SH-SY5Y (cell line): Measurements from ENCODE around the gene C2CD2L.

Experiments used
- GATA2 ChIP-seq: IDR thresholded peaks from 2 replicates; pipeline ENCODE4 v1.6.1; 2011; ENCODE audit warnings: mild to moderate bottlenecking, low read depth, low read length
- GATA3 ChIP-seq: IDR thresholded peaks from 2 replicates; pipeline ENCODE4 v1.6.1; 2011; ENCODE audit warnings: low read depth, mild to moderate bottlenecking, low read length, moderate library complexity

DNA sequence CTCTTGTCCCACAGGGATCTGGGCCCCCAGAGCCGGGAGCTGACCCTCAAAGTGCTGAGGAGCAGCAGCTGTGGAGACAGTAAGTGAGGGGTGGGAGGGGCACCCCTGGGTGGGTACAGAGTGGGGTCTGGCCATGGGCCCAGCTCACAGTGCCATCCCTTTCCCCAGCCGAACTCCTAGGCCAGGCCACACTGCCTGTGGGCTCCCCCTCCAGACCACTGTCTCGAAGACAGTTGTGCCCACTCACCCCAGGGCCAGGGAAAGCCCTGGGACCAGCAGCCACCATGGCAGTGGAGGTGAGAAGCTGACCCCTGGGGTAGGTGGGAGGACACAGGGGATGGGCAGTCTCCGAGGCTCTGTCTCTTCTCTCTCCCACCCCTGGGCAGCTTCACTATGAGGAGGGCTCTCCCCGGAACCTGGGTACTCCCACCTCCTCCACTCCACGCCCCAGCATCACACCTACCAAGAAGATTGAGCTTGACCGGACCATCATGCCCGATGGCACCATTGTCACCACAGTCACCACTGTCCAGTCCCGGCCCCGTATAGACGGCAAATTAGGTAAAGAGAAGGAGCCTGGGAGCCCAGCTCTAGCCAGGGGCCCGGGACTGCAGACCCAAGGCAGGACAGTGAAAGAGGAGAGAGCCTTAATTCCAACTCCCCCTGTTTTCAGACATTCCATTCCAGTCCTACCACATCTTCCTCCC is 5.3 kb downstream of the C2CD2L start:
- TF ChIP-seq GATA2: no peak
- TF ChIP-seq GATA3: no peak
